ENCODE measurements around the gene POLR3GL.
A peak's percentile ranks its signal among the peaks of the same experiment; 100 is the strongest.

POLR3GL gene

GRCh38 chr1:145977486-145978470, 13.3 kb downstream of the POLR3GL start:
- Histone ChIP-seq H3K27ac (peak overlapping the region; percentile 21), H3K9me3 (ENCODE audit: severe bottlenecking) (no peaks in the 10 kb centered on the region), H3K27me3 (ENCODE audit: insufficient read depth, low read depth, severe bottlenecking) (no peaks in the 10 kb centered on the region), H3K36me3 (no peaks in the 10 kb centered on the region), H3K4me3 (ENCODE audit: low read depth, low read length) (no peak overlapping the region)
- DNase-seq, result peak; percentile 87
- peak; percentile 97 for TF ChIP-seq CTCF (IDR thresholded peaks at IDR 0.05; ENCODE audit: low read depth, low read length)

GRCh38 chr1:145978471-145978853, 14.0 kb downstream of the POLR3GL start:
- TF ChIP-seq CTCF (IDR thresholded peaks at IDR 0.05; ENCODE audit: low read depth, low read length), result no peak
- H3K4me3 ChIP-seq (ENCODE audit: low read depth, low read length), result no peak overlapping the region
- no peak for DNase-seq
- peak overlapping the region; percentile 57 for H3K27ac ChIP-seq
- no peaks in the 10 kb centered on the region for H3K9me3 ChIP-seq (ENCODE audit: severe bottlenecking)
- H3K27me3 ChIP-seq (ENCODE audit: insufficient read depth, low read depth, severe bottlenecking), result no peaks in the 10 kb centered on the region
- H3K36me3 ChIP-seq, result no peaks in the 10 kb centered on the region

- Histone ChIP-seq H3K9me3 (ENCODE audit: severe bottlenecking) (no peaks in the 10 kb centered on the region), H3K27me3 (ENCODE audit: insufficient read depth, low read depth, severe bottlenecking) (no peaks in the 10 kb centered on the region), H3K27ac (peak overlapping the region; percentile 57), H3K4me3 (ENCODE audit: low read depth, low read length) (no peak overlapping the region), H3K36me3 (no peaks in the 10 kb centered on the region)
- peak; percentile 63 for TF ChIP-seq CTCF (IDR thresholded peaks at IDR 0.05; ENCODE audit: low read depth, low read length)
- DNase-seq, result peak; percentile 98
Observed at GRCh38 chr1:145978854-145979745, 14.6 kb downstream of the POLR3GL start.

GRCh38 chr1:145979746-145980456, 15.4 kb downstream of the POLR3GL start:
- Histone ChIP-seq H3K4me3 (ENCODE audit: low read depth, low read length) (no peak overlapping the region), H3K9me3 (ENCODE audit: severe bottlenecking) (no peaks in the 10 kb centered on the region), H3K27me3 (ENCODE audit: insufficient read depth, low read depth, severe bottlenecking) (no peaks in the 10 kb centered on the region), H3K27ac (peak overlapping the region; percentile 55), H3K36me3 (no peaks in the 10 kb centered on the region)
- TF ChIP-seq CTCF (IDR thresholded peaks at IDR 0.05; ENCODE audit: low read depth, low read length), result no peak
- no peak for DNase-seq

GRCh38 chr1:145980457-145980994, 16.0 kb downstream of the POLR3GL start:
- TF ChIP-seq CTCF (IDR thresholded peaks at IDR 0.05; ENCODE audit: low read depth, low read length), result no peak

More at GRCh38 chr1:145980457-145980994, 16.0 kb downstream of the POLR3GL start:
- Histone ChIP-seq H3K4me3 (ENCODE audit: low read depth, low read length) (no peak overlapping the region), H3K27me3 (ENCODE audit: insufficient read depth, low read depth, severe bottlenecking) (no peaks in the 10 kb centered on the region), H3K9me3 (ENCODE audit: severe bottlenecking) (no peaks in the 10 kb centered on the region), H3K27ac (no peak overlapping the region), H3K36me3 (no peaks in the 10 kb centered on the region)
- DNase-seq, result no peak
